Stromal cell of bone marrow (primary cell): ENCODE results near the gene RHO.

Experiments
- DNase-seq: peaks from one replicate; pipeline ENCODE4 v3.0.0-alpha.2; 2012; ENCODE audit warnings: low read depth

RHO gene

GRCh38 chr3:129577925-129578786 lies 49.7 kb downstream of the RHO start:
- no peak for DNase-seq

GRCh38 chr3:129579991-129580390 lies 51.6 kb downstream of the RHO start:
- no peak for DNase-seq

- DNase-seq, result no peak
Observed at GRCh38 chr3:129581623-129582022, 53.2 kb downstream of the RHO start.

GRCh38 chr3:129582799-129583198 lies 54.4 kb downstream of the RHO start:
- DNase-seq, result no peak

- no peak for DNase-seq
Observed at GRCh38 chr3:129583289-129583688, 54.9 kb downstream of the RHO start.

- DNase-seq, result no peak
Observed at GRCh38 chr3:129584631-129585030, 56.2 kb downstream of the RHO start.
